Spleen (tissue), 7 donors: Measurements from ENCODE around the gene RPTOR.

Source experiments
- POLR2AphosphoS5 ChIP-seq, 3 donors: sonication (generic); formaldehyde crosslinking; IDR thresholded peaks; one replicate each; pipeline ENCODE4 v1.5.1; 2017; ENCODE audit warnings: antibody characterized with exemption in 3 of 3
- TF ChIP-seq, protein P1 (sequence below), 11 experiments: fragments of 200-600 bp in 7 of 11; fragments of 450-650 bp in 4 of 11; sonication (generic) in 4 of 11; IDR thresholded peaks in 8 of 11; conservative IDR thresholded peaks in 3 of 11; 1 replicate in 7 of 11; 2 replicates in 4 of 11; pipeline versions ENCODE4 v1.4.0 to v1.8.0; 2016 to 2021; ENCODE audit warnings: antibody characterized with exemption in 11 of 11, inconsistent platforms in 4 of 11, mild to moderate bottlenecking in 1 of 11
- donor health status: DM: no; HTN: no; CAD: no; lungs with moderate emphysema.
- donor health status: DM: no; HTN: no; CAD: no.
- donor health status: DM: no; HTN: no; CAD: no.

DNA sequence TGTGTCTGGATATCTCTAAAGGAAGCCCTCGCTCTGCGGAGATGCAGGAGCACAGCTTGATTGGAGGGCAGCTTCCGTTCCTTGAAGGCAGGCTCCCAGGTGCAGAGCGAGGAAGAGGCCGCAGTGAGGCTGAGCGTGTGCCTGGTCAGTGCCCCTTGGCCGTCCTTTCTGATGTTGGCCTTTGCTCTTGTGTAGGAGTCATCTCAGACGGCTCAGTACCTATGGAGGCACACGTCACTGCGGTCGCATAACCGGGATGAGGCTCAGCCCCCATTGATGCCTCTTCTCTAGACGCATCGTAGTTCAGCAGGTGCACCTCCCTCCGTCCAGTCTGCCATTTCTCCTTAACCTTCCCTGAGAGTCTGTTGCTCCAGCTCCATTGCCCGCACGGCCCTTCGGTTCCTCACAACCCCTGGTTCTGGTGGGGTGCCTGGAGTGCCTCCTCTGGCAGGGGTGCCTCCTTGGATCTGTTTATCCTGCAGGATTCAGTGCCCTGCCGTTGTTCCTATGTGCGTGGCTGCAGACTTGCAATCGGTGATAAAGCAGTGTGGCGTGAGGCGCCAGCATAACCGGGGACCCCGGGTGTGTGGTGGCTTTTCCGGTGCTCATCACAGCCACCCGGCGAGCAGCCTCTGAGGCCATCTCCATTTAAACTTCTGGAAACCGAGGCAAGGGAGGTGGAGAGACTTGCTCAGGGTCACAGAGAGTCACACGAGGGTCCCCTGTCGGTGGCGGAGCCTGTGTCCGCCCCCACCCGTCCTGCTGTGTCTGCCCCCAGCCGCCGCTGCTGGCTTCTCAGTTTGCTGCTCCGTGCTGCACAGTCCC, 258.2 kb downstream of the RPTOR start:
- TF ChIP-seq POLR2AphosphoS5 (IDR thresholded peaks at IDR 0.05): no peak
- TF ChIP-seq, protein P1, sequence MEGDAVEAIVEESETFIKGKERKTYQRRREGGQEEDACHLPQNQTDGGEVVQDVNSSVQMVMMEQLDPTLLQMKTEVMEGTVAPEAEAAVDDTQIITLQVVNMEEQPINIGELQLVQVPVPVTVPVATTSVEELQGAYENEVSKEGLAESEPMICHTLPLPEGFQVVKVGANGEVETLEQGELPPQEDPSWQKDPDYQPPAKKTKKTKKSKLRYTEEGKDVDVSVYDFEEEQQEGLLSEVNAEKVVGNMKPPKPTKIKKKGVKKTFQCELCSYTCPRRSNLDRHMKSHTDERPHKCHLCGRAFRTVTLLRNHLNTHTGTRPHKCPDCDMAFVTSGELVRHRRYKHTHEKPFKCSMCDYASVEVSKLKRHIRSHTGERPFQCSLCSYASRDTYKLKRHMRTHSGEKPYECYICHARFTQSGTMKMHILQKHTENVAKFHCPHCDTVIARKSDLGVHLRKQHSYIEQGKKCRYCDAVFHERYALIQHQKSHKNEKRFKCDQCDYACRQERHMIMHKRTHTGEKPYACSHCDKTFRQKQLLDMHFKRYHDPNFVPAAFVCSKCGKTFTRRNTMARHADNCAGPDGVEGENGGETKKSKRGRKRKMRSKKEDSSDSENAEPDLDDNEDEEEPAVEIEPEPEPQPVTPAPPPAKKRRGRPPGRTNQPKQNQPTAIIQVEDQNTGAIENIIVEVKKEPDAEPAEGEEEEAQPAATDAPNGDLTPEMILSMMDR (IDR thresholded peaks at IDR 0.05 in 8 of 11, conservative IDR thresholded peaks at IDR 0.05 in 3 of 11): no peak
